ENCODE measurements around the gene TFPT. TPM values are rescaled to one million over a fixed set of nuclear protein-coding genes. Genes with fewer than 3 reads are reported as not detected.

TFPT gene
- total RNA-seq, 1 experiment from 2014 or later = 31.1 TPM

- intact Hi-C loops (cut with micrococcal nuclease; ENCODE audit: unreplicated experiment) = no loop called here
- Histone ChIP-seq H3K4me3 (ENCODE audit: low read depth, low read length, poor library complexity, severe bottlenecking) (no peak overlapping the region), H3K4me1 (ENCODE audit: insufficient read depth, low read length, poor library complexity, severe bottlenecking) (no peaks in the 10 kb centered on the region), H3K27ac (ENCODE audit: low read depth, low read length, poor library complexity, severe bottlenecking) (no peak overlapping the region), H3K27me3 (replicated peaks; ENCODE audit: insufficient read depth, low read depth, low read length, poor library complexity) (no peaks in the 10 kb centered on the region), H3K9me3 (ENCODE audit: low read depth, low read length, poor library complexity, severe bottlenecking) (no peaks in the 10 kb centered on the region), H3K36me3 (ENCODE audit: insufficient read depth, low read length, poor library complexity, severe bottlenecking) (peaks cover 51% of the 10 kb centered on the region)
- TF ChIP-seq EZH2 (IDR thresholded peaks at IDR 0.05; ENCODE audit: borderline replicate concordance, low read depth, low read length, poor library complexity, severe bottlenecking) = no peak
- TF ChIP-seq CTCF (conservative IDR thresholded peaks at IDR 0.05; ENCODE audit: low read depth, low read length) = no peak
- no TSS peak for BruUV-seq (replicated peaks)
- ChIA-PET CTCF (no interaction called here), POLR2A (ENCODE audit: low non-redundant PET) (no interaction called here)
- no peak for DNase-seq (ENCODE audit: low spot score)
These were observed 12.4 kb upstream of the TFPT start for GRCh38 chr19:54127688-54128440.

DNA sequence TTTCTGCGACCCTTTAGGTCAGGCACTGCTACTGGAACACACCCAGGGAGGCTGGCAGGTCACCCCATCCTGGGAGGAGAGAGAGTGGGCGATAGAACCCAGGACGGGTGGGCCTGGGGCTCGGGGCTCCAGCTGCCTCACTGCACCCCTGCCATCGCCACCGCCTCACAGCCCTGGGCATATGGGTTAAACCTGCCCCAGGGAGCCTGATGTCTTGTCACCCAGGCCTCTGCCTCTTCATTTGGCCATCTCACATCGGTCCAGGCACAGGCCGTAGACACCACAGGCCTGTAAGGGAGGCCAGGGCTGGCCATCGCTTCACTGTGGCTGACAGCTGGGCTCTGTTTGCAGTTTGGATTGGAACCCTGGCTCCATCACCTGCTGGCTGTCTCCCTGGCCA is 10.3 kb upstream of the TFPT start:
- Histone ChIP-seq H3K4me1 (ENCODE audit: insufficient read depth, low read length, poor library complexity, severe bottlenecking) (no peaks in the 10 kb centered on the region), H3K27me3 (replicated peaks; ENCODE audit: insufficient read depth, low read depth, low read length, poor library complexity) (no peaks in the 10 kb centered on the region), H3K9me3 (ENCODE audit: low read depth, low read length, poor library complexity, severe bottlenecking) (no peaks in the 10 kb centered on the region), H3K4me3 (ENCODE audit: low read depth, low read length, poor library complexity, severe bottlenecking) (no peak overlapping the region), H3K27ac (ENCODE audit: low read depth, low read length, poor library complexity, severe bottlenecking) (no peak overlapping the region), H3K36me3 (ENCODE audit: insufficient read depth, low read length, poor library complexity, severe bottlenecking) (peaks cover 58% of the 10 kb centered on the region)
- BruUV-seq (replicated peaks) = no TSS peak
- POLR2A ChIA-PET (ENCODE audit: low non-redundant PET) = no interaction called here
- DNase-seq (ENCODE audit: low spot score) = no peak
- no peak for TF ChIP-seq EZH2 (IDR thresholded peaks at IDR 0.05; ENCODE audit: borderline replicate concordance, low read depth, low read length, poor library complexity, severe bottlenecking)
- TF ChIP-seq CTCF (conservative IDR thresholded peaks at IDR 0.05; ENCODE audit: low read depth, low read length) = no peak
- CTCF ChIA-PET = no interaction called here
- intact Hi-C loops (cut with micrococcal nuclease; ENCODE audit: unreplicated experiment) = no loop called here

- intact Hi-C loops (cut with micrococcal nuclease; ENCODE audit: unreplicated experiment) = no loop called here
- no peak for DNase-seq (ENCODE audit: low spot score)
- no peaks in the 10 kb centered on the region for H3K9me3 ChIP-seq (ENCODE audit: low read depth, low read length, poor library complexity, severe bottlenecking)
- no TSS peak for BruUV-seq (replicated peaks)
- peaks cover 59% of the 10 kb centered on the region for H3K36me3 ChIP-seq (ENCODE audit: insufficient read depth, low read length, poor library complexity, severe bottlenecking)
- H3K27me3 ChIP-seq (replicated peaks; ENCODE audit: insufficient read depth, low read depth, low read length, poor library complexity) = no peaks in the 10 kb centered on the region
- ChIA-PET CTCF (no interaction called here), POLR2A (ENCODE audit: low non-redundant PET) (no interaction called here)
- H3K4me3 ChIP-seq (ENCODE audit: low read depth, low read length, poor library complexity, severe bottlenecking) = no peak overlapping the region
- H3K4me1 ChIP-seq (ENCODE audit: insufficient read depth, low read length, poor library complexity, severe bottlenecking) = no peaks in the 10 kb centered on the region
- TF ChIP-seq CTCF (conservative IDR thresholded peaks at IDR 0.05; ENCODE audit: low read depth, low read length) = no peak
- TF ChIP-seq EZH2 (IDR thresholded peaks at IDR 0.05; ENCODE audit: borderline replicate concordance, low read depth, low read length, poor library complexity, severe bottlenecking) = no peak
- no peak overlapping the region for H3K27ac ChIP-seq (ENCODE audit: low read depth, low read length, poor library complexity, severe bottlenecking)
These were observed 8.9 kb upstream of the TFPT start for GRCh38 chr19:54124393-54124792.
